GM10266 (cell line): ENCODE results near the gene SMYD3.
"Not testable (repeated sequence)": the region's sequence is repeated elsewhere in the genome, so short reads cannot be mapped to it uniquely, and the experiment has no call there.

Source experiments
- DNase-seq: peaks from one replicate; pipeline ENCODE4 v3.0.0; 2012; ENCODE audit errors: extremely low spot score
- CTCF ChIP-seq: IDR thresholded peaks from 2 replicates; pipeline ENCODE4 v1.5.1; 2012; ENCODE audit warnings: mild to moderate bottlenecking, low read depth; ENCODE audit not compliant: control insufficient read depth, insufficient read depth; ENCODE audit errors: missing control alignments

SMYD3 gene

GRCh38 chr1:245978915-245979314 is 528.2 kb downstream of the SMYD3 start:
- no peak for TF ChIP-seq CTCF
- no peak for DNase-seq

DNA sequence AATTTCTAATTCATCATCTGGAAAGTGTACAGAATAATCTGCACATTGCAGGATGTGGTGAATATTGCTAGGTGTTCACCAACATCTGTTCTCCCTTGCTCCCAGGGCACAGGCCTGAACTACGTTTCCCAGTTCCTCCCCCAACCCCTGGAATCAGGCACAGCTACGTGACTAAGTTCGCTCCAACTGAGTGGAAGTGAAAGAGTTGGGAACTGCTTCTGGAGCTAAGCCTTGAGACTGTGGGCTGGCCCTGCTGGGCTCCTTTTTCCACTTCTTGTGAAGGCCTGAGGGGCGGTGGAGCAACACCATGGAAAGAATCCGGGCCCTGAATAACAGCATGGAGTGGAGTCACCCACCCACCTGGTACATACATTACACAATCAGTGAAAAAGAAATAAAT is 534.6 kb downstream of the SMYD3 start:
- TF ChIP-seq CTCF = no peak
- DNase-seq = no peak

DNA sequence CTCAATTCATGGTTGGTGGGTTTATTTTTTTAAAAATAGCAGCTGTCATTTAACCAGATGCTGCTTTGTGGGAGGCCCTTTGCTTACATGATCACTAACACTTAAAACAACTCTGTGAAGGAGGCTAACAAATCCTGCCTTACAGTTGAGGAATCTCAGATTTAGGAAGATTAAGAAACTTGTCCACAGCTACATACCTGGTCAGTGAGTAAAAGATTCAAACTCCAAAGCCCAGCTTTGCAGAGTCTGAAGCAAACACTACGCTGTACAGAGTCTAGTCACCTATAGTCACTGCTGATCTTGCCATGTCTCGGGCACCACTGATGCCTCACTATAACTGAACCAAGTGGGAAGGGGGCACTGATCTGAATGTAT is 535.4 kb downstream of the SMYD3 start:
- TF ChIP-seq CTCF = no peak
- no peak for DNase-seq

GRCh38 chr1:245971076-245971710 is 535.9 kb downstream of the SMYD3 start:
- DNase-seq = not testable (repeated sequence)

- no peak for TF ChIP-seq CTCF
- DNase-seq = no peak
Observed at GRCh38 chr1:245969283-245969682, 537.8 kb downstream of the SMYD3 start.

GRCh38 chr1:245968775-245969174 is 538.3 kb downstream of the SMYD3 start:
- no peak for TF ChIP-seq CTCF
- DNase-seq = no peak

DNA sequence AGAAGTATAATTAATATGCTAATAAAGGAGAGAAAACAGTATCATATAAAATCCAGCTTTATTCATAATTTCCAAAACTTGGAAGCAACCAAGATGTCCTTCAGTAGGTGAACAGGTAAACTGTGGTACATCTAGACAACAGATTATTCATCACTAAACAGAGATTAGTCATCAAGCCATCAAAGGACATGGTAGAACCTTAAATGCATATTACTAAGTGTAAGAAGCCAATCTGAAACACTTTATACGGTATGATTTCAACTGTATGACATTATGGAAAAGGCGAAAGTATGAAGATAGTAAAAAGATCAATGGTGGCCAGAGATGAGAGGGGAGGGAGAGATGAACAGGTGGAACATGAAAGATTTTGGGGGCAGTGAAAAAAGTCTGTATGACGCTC is 541.7 kb downstream of the SMYD3 start:
- DNase-seq = no peak
- TF ChIP-seq CTCF = no peak

GRCh38 chr1:245963649-245964048 is 543.4 kb downstream of the SMYD3 start:
- no peak for TF ChIP-seq CTCF
- no peak for DNase-seq
